GM12873 (cell line): ENCODE measurements around the gene CDH4.

Experiments used
- TF ChIP-seq, protein P1 (sequence below): IDR thresholded peaks from 2 replicates; pipeline ENCODE4 v1.5.1; 2012; ENCODE audit warnings: low read depth, mild to moderate bottlenecking, moderate library complexity, low read length, control low read depth; ENCODE audit not compliant: insufficient read depth; ENCODE audit errors: missing control alignments

The CDH4 gene

DNA sequence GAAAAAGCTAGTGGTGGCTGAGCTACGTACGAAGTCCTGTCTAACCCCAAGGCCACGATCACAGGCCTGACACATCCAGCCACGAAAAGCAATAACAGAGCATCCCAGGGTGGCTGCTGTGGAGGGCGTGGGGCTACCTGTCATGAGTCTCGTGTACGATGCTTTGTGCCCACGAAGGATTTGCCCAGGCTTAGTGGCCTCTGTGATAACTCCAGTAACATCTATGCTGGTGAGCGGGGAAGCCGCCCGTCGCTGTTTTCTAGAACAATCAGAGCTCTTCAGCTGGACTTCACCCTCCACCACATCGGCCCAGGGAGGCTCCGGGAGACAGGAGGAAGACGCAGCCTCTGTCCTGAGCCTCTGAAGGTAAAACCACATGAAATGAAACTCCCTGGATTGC is 563.1 kb downstream of the CDH4 start:
- TF ChIP-seq, protein P1, sequence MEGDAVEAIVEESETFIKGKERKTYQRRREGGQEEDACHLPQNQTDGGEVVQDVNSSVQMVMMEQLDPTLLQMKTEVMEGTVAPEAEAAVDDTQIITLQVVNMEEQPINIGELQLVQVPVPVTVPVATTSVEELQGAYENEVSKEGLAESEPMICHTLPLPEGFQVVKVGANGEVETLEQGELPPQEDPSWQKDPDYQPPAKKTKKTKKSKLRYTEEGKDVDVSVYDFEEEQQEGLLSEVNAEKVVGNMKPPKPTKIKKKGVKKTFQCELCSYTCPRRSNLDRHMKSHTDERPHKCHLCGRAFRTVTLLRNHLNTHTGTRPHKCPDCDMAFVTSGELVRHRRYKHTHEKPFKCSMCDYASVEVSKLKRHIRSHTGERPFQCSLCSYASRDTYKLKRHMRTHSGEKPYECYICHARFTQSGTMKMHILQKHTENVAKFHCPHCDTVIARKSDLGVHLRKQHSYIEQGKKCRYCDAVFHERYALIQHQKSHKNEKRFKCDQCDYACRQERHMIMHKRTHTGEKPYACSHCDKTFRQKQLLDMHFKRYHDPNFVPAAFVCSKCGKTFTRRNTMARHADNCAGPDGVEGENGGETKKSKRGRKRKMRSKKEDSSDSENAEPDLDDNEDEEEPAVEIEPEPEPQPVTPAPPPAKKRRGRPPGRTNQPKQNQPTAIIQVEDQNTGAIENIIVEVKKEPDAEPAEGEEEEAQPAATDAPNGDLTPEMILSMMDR: no peak

DNA sequence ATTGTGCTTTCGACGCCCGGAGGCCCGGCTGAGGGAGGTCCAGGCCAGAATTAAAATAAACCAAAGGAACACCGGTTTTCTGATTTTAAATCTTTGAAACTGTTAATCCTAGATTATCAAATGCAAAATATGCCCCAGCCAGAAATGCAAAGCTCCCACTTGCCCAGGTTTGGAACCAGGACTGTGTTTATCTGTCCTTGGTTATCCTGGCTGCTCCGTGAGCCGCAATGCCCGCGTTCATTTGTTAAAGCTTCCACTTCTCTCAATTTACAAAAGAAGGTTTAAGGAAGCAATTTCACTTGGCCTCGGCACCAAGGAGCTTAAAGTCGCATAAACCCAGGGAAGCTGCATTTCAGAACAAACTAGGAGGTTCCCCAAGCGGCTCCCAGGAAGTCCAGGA is 563.6 kb downstream of the CDH4 start:
- TF ChIP-seq, protein P1: no peak

DNA sequence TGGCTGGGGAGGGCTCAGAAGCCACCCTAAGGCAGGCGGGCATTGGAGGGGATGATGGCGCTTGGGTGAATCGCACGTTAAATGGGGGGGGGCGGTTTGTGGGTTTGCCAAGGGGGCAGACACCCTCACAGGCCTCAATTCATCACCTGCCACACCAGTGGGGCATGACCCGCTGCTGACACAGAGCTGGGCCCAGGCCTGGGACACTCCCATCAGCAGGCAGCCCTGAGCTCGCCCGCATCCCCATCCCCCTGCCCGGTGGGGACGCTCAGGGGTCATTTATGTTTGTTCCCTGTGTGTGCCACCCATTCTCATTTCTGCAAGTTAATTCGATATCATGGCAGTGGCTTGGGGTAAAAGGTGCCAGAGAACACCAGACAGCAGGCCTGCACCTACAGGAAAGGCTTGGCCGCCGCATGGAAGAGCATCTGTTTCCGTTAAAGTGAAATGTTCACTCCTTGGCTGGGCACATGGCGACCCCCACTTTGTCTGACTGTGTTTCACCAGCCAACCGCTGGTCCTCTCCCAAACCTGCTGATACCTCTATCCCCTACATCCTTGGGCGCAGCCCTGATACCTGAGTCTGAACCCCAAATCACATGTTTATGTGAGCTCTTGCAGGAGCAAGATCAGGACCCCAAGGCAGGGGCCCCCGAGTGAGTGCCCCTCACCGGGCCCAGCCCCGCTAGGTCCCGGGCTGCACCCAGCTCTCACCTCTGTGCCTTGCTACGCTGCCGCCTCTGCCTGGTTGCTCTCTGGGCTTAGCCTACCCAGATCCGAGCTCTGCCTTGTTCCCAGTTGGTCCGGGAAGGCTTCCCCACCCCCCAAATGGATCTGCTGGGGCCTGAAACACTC is 564.8 kb downstream of the CDH4 start:
- TF ChIP-seq, protein P1: no peak

DNA sequence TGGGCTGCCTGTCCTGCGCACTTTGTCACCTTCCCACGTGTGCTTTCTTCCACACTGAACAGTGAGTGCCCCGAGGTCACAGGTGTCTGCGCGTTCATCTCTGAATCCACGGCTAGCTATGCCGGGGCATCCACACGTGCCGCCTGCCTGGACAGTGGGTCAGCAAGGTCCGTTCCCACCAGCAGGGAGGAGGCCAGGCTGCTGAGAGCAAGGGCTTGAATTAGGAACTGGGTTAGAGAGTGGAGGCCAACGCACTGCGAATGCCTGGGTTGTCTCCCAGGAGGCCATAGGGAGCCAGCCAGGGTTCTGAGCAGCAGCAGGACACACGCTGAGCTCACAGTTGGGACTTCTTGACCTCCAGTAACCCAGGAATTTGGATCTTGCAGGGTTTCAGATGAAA is 565.5 kb downstream of the CDH4 start:
- TF ChIP-seq, protein P1: no peak

DNA sequence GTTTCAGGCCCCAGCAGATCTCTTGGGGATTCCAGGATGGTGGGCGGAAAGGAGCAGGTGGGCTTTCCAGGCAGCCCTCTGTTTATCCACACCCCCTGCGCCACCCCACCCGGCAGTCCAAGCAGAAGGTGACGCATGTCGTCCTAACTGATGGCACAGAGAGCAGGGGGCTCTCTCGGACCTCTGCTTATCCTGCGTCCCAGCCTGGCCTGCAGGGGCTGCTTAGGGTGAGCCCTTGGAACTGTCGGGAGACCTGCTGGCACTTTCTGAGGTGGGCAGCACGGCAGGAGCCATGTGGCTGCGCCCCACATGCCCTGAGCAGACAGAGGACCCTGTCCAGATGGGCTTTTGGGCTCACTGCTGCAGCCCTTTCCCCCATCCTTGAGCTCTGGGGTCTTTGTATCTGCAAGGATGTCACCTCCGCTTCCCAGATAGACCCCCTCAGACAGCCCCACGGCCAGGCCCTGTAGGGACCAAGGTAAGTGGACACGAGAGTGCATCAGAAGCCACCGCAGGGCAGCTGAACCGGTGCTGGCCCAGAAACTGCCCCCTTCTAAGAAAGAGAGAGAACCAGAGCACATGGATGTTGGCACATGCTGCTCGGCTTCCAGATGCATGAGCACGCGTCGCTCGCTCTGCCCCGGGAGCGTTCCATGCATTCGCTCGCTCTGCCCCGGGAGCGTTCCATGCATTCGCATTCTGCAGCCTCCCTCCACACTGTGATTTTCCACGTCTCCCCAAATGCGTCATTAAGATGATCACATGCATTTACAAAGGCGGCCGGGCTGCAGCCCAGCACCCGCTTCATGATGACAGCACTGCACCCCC is 566.9 kb downstream of the CDH4 start:
- TF ChIP-seq, protein P1: no peak

DNA sequence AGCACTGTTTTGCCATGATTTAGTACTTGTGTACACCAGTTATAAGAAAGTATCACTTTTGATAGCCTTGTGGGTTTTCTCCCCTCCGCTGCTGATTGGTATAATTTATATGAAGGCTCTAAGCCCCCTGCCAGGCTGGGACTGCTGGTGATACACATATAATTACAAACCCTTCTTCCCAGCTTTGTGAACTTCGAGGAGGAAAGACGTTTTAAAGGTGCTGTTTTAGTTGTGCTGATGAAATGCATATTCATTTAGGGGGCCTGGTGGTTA is 567.4 kb downstream of the CDH4 start:
- TF ChIP-seq, protein P1: no peak
